ENCODE results near the gene CDT1. TPM values are rescaled to one million over a fixed set of nuclear protein-coding genes. Genes with fewer than 3 reads are reported as not detected.

The CDT1 gene
- total RNA-seq, 1 experiment from 2014 or later: 74.1 TPM

- Mint-ChIP-seq H3K36me3 (ENCODE audit: insufficient read depth in 1 of 3, low read depth in 3 of 3) (no peaks in the 10 kb centered on the region), H3K27me3 (ENCODE audit: low read depth) (no peaks in the 10 kb centered on the region), H3K27ac (no peak overlapping the region), H3K4me1 (peaks cover 27 to 50% of the 10 kb centered on the region in 2 experiments), H3K4me3 (no peak overlapping the region), H3K9me3 (no peaks in the 10 kb centered on the region; a peak in 1 of 5 replicates)
- H3K9ac ChIP-seq (ENCODE audit: extremely low read depth, insufficient read length, low read length): no peak overlapping the region
- H3K4me2 ChIP-seq (ENCODE audit: insufficient read depth, insufficient read length, low read length): no peak overlapping the region
- H4K8ac ChIP-seq (replicated peaks; ENCODE audit: insufficient read length, low read depth, low read length): no peak overlapping the region
- no peaks in the 10 kb centered on the region for H3K79me2 ChIP-seq (ENCODE audit: insufficient read depth, low read length)
- H3T11ph ChIP-seq (ENCODE audit: low read length): no peak overlapping the region
- no CpG with 5 or more reads among the region's 10 CpGs for WGBS (ENCODE audit: extremely low coverage, insufficient read length, low lambda C conversion rate)
- no peak overlapping the region for H3K56ac ChIP-seq (ENCODE audit: insufficient read length, low read depth, low read length)
- no peaks in the 10 kb centered on the region for H3K27me3 ChIP-seq (ENCODE audit: insufficient read depth, low read length)
- H3K27ac ChIP-seq (ENCODE audit: insufficient read length, low read depth, low read length): no peak overlapping the region
- no peak overlapping the region for H2AFZ ChIP-seq (ENCODE audit: low read length)
- no peak for DNase-seq
- no peak overlapping the region for H2AK5ac ChIP-seq (ENCODE audit: insufficient read length, low read length)
- TF ChIP-seq CTCF (conservative IDR thresholded peaks at IDR 0.05): no peak
- H4K5ac ChIP-seq (ENCODE audit: insufficient read length, low read depth, low read length): no peak overlapping the region
- no peak overlapping the region for H2BK120ac ChIP-seq (ENCODE audit: low read depth, low read length, poor library complexity, severe bottlenecking)
- no peak overlapping the region for H3K4ac ChIP-seq (ENCODE audit: low read depth, low read length)
- no peak overlapping the region for H4K91ac ChIP-seq (ENCODE audit: insufficient read length, low read depth, low read length)
- no peak overlapping the region for H3K23ac ChIP-seq (ENCODE audit: insufficient read length, low read depth, low read length)
- H3K14ac ChIP-seq (ENCODE audit: insufficient read depth, low read length): no peak overlapping the region
- no peak overlapping the region for H2BK5ac ChIP-seq (ENCODE audit: insufficient read length, low read length)
- H3K23me2 ChIP-seq (ENCODE audit: insufficient read length, low read depth, low read length, poor library complexity, severe bottlenecking): no peaks in the 10 kb centered on the region
- H2BK15ac ChIP-seq (ENCODE audit: low read depth, low read length): no peak overlapping the region
- H3K4me1 ChIP-seq (ENCODE audit: insufficient read depth, low read length): peaks cover 8% of the 10 kb centered on the region; the same call in 1 of the 2 replicates
- H3K9me3 ChIP-seq (ENCODE audit: control insufficient read depth, low read depth, low read length): no peaks in the 10 kb centered on the region
- H2BK12ac ChIP-seq (ENCODE audit: insufficient read length, low read depth, low read length): no peak overlapping the region
- no peaks in the 10 kb centered on the region for H4K20me1 ChIP-seq (ENCODE audit: control insufficient read depth, insufficient read depth, insufficient read length)
- no peak overlapping the region for H2BK20ac ChIP-seq (ENCODE audit: low read depth, low read length, poor library complexity, severe bottlenecking)
- H3K18ac ChIP-seq (ENCODE audit: insufficient read length, low read depth, low read length): no peak overlapping the region
- H3K79me1 ChIP-seq (ENCODE audit: insufficient read depth, low read depth, low read length, poor library complexity, severe bottlenecking): peaks cover 3% of the 10 kb centered on the region
Measured at GRCh38 chr16:88761830-88762229, 41.8 kb upstream of the CDT1 start.

Data from H9 (cell line).